Liver (tissue), 3 donors: ENCODE data around the gene RAD51B.

Experiments
- CTCF ChIP-seq: fragments of 150-350 bp; IDR thresholded peaks from 2 replicates; pipeline ENCODE4 v1.5.1; 2017; ENCODE audit warnings: improper control_type of control experiment, low read depth, low read length; ENCODE audit not compliant: missing input control
- FOXA1 ChIP-seq: IDR thresholded peaks from 2 replicates; pipeline ENCODE4 v1.6.1; 2016; ENCODE audit warnings: antibody characterized with exemption
- HNF4G ChIP-seq: IDR thresholded peaks from 2 replicates; pipeline ENCODE4 v1.6.1; 2016; ENCODE audit warnings: antibody characterized with exemption
- RAD21 ChIP-seq, 2 donors: IDR thresholded peaks; 2 replicates each; pipeline ENCODE4 v1.6.1; 2016; ENCODE audit warnings: antibody characterized with exemption in 2 of 2, mild to moderate bottlenecking in 2 of 2
- REST ChIP-seq: IDR thresholded peaks from 2 replicates; pipeline ENCODE4 v1.6.1; 2016; ENCODE audit warnings: antibody characterized with exemption, mild to moderate bottlenecking
- YY1 ChIP-seq: IDR thresholded peaks from 2 replicates; pipeline ENCODE4 v1.6.1; 2016; ENCODE audit warnings: antibody characterized with exemption, mild to moderate bottlenecking
- donor health status: healthy.
- donor health status: healthy.

- TF ChIP-seq FOXA1 (no peak), RAD21 (IDR thresholded peaks at IDR 0.05) (peak; percentile 93 to 95), CTCF (peak; percentile 75), REST (no peak), HNF4G (no peak), YY1 (peak; percentile 25)
Observed at GRCh38 chr14:67934087-67934486, 114.5 kb downstream of the RAD51B start.
